SH-SY5Y (cell line): Measurements from ENCODE around the gene CUZD1.

Source experiments
- GATA2 ChIP-seq: IDR thresholded peaks from 2 replicates; pipeline ENCODE4 v1.6.1; 2011; ENCODE audit warnings: mild to moderate bottlenecking, low read depth, low read length
- GATA3 ChIP-seq: IDR thresholded peaks from 2 replicates; pipeline ENCODE4 v1.6.1; 2011; ENCODE audit warnings: low read depth, mild to moderate bottlenecking, low read length, moderate library complexity

DNA sequence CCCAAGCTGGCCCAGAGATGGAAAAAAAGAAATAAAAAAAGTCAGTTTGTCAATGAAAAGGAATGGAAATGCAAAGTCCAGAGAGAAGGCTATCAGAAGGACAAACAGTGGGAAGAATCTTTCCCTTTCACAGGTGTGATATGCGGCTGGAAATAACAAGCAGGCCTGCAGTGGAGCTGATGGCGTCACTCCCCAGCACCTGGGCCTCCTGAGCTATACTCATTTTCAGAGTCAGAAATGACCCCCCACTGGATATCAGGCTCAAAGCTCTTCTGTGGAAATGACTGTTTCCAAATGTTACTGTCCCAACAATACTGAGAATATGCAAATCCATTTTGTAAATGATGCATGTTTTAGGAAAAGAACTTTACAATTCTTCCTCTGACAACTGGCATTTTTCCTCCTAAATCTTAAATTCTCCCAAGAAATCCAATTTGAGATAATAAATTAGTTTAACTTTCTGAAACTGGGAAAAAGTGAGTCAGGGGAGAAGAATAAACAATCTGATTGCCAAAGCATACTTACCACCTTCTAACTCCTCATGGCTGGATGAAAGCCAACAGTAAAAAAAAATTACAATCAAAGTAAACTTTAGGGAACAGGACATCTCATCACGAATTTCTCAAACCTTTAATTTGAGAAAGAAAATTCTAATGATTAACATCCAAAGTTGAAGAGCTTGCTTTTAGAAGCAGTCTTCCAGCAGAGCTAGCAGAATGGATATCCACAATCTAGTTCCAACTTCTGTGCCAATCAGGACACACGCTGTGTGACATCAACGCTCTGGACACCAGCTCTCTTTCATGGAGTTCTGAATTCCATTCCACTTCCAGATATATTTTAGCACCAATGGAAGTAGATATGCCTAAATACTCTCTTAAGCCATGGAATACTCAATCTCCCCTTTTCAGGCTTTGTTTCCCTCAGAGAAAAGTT lies 5.3 kb upstream of the CUZD1 start:
- TF ChIP-seq GATA3 = no peak
- no peak for TF ChIP-seq GATA2
